NT2/D1 (cell line): ENCODE results near the gene TCF4.
"Not testable (repeated sequence)": the region's sequence is repeated elsewhere in the genome, so short reads cannot be mapped to it uniquely, and the experiment has no call there.

Experiments
- DNase-seq: peaks from one replicate; pipeline ENCODE4 v3.0.0-alpha.2; 2011; ENCODE audit warnings: low read depth, low spot score
- H3K27me3 ChIP-seq: 2 replicates; pipeline ENCODE4 v1.6.0; 2011; ENCODE audit warnings: mild to moderate bottlenecking; ENCODE audit not compliant: insufficient read length, insufficient read depth
- H3K36me3 ChIP-seq: 2 replicates; pipeline ENCODE4 v1.6.1; 2011; ENCODE audit warnings: mild to moderate bottlenecking, low read length, mixed read lengths; ENCODE audit not compliant: insufficient read depth, insufficient read length
- H3K4me1 ChIP-seq: 2 replicates; pipeline ENCODE4 v1.5.1; 2011; ENCODE audit not compliant: insufficient read depth, insufficient read length
- H3K4me3 ChIP-seq: 2 replicates; pipeline ENCODE4 v1.5.1; 2011; ENCODE audit warnings: low read depth; ENCODE audit not compliant: insufficient read length
- H3K9ac ChIP-seq: 2 replicates; pipeline ENCODE4 v1.6.0; 2011; ENCODE audit warnings: low read depth; ENCODE audit not compliant: insufficient read length
- H3K9me3 ChIP-seq: 2 replicates; pipeline ENCODE4 v1.5.1; 2011; ENCODE audit warnings: mild to moderate bottlenecking, low read length; ENCODE audit not compliant: insufficient read depth
- SUZ12 ChIP-seq: IDR thresholded peaks from 2 replicates; pipeline ENCODE4 v1.6.1; 2011; ENCODE audit not compliant: insufficient read length, insufficient read depth; ENCODE audit errors: extremely low read depth
- YY1 ChIP-seq: IDR thresholded peaks from 2 replicates; pipeline ENCODE4 v1.6.1; 2011; ENCODE audit not compliant: insufficient read length, insufficient read depth
- ZNF274 ChIP-seq: IDR thresholded peaks from 2 replicates; pipeline ENCODE4 v1.6.1; 2011; ENCODE audit warnings: mild to moderate bottlenecking, low read depth, low read length

The TCF4 gene

DNA sequence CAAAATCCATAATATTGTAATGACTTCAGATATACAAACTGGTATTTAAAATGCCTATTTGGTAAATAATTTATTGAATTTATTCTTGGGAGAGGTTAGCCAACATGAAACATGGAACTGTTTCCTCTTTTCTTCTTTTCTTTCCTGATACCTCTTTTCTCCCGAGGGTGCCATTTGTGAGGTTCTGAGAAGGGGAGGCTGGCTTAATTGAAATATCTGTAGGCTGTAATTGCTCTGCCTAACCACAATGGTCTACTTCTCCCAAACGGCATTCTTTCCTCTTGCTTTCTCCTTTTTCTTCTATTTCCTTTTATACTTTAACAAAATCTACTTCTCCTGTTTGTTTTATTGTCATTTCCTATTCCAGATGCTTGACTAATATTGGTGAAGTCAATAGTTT is 114.9 kb downstream of the TCF4 start:
- Histone ChIP-seq H3K9ac (no peak overlapping the region), H3K4me1 (no peaks in the 10 kb centered on the region), H3K9me3 (no peaks in the 10 kb centered on the region), H3K36me3 (no peaks in the 10 kb centered on the region), H3K4me3 (no peak overlapping the region), H3K27me3 (no peaks in the 10 kb centered on the region)
- no peak for TF ChIP-seq SUZ12
- TF ChIP-seq YY1 = no peak
- no peak for TF ChIP-seq ZNF274
- no peak for DNase-seq

DNA sequence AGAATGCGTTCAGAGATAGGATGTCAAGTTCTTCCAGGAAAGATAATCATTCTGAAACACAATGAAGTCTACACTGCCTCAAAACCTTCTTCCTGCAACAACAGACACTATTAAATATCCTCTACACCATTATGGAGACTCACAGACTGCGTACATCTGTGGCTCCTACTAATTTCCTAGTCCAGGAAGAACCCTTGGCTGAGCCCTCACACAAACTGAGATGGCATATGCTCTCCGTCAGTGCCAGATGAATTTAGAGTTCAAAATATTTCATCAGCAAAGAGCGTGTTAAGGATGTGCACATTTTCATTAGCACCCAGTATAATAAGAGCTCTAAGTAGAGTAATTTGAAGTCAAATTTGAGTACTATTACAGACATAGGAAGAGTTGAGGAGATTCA is 117.2 kb downstream of the TCF4 start:
- Histone ChIP-seq H3K4me1 (no peaks in the 10 kb centered on the region), H3K4me3 (no peak overlapping the region), H3K27me3 (no peaks in the 10 kb centered on the region), H3K9ac (no peak overlapping the region), H3K9me3 (no peaks in the 10 kb centered on the region), H3K36me3 (no peaks in the 10 kb centered on the region)
- TF ChIP-seq ZNF274 = no peak
- DNase-seq = no peak

DNA sequence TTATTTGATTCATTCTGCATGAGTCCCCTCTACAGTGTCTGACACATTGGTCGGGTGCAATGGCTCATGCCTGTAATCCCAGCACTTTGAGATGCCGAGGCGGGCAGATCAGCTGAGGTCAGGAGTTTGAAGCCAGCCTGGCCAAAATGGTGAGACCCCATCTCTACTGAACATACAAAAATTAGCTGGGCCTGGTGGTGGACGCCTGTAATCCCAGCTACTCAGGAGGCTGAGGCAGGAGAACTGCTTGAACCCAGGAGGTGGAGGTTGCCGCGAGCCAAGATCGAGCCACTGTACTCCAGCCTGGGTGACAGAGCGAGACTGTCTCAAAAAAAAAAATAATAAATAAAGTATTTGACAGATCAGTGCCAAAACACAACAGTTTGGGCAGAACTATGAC is 118.9 kb downstream of the TCF4 start:
- not testable (repeated sequence) for H3K9ac ChIP-seq, H3K4me1 ChIP-seq, H3K27me3 ChIP-seq, H3K36me3 ChIP-seq, DNase-seq, H3K4me3 ChIP-seq, H3K9me3 ChIP-seq

- DNase-seq = no peak
- H3K36me3 ChIP-seq = peaks cover 2% of the 10 kb centered on the region
- H3K4me3 ChIP-seq = no peak overlapping the region
- H3K4me1 ChIP-seq = no peaks in the 10 kb centered on the region
- no peaks in the 10 kb centered on the region for H3K9me3 ChIP-seq
- no peak for TF ChIP-seq ZNF274
- no peak for TF ChIP-seq YY1
- no peak overlapping the region for H3K9ac ChIP-seq
- no peaks in the 10 kb centered on the region for H3K27me3 ChIP-seq
These were observed 121.2 kb downstream of the TCF4 start for GRCh38 chr18:55466789-55467188.

- DNase-seq = no peak
- Histone ChIP-seq H3K27me3 (no peaks in the 10 kb centered on the region), H3K4me1 (no peaks in the 10 kb centered on the region), H3K4me3 (no peak overlapping the region), H3K36me3 (peaks cover 2% of the 10 kb centered on the region), H3K9me3 (no peaks in the 10 kb centered on the region), H3K9ac (no peak overlapping the region)
- no peak for TF ChIP-seq SUZ12
These were observed 122.7 kb downstream of the TCF4 start for GRCh38 chr18:55465313-55465712.

GRCh38 chr18:55464581-55464980 is 123.4 kb downstream of the TCF4 start:
- H3K9ac ChIP-seq = no peak overlapping the region
- H3K9me3 ChIP-seq = no peaks in the 10 kb centered on the region
- peaks cover 7% of the 10 kb centered on the region for H3K36me3 ChIP-seq
- no peaks in the 10 kb centered on the region for H3K27me3 ChIP-seq
- H3K4me1 ChIP-seq = no peaks in the 10 kb centered on the region
- no peak overlapping the region for H3K4me3 ChIP-seq
- no peak for DNase-seq
- TF ChIP-seq SUZ12 (no peak), ZNF274 (no peak), YY1 (no peak)

GRCh38 chr18:55462652-55463051 is 125.3 kb downstream of the TCF4 start:
- Histone ChIP-seq H3K27me3 (no peaks in the 10 kb centered on the region), H3K4me3 (no peak overlapping the region), H3K4me1 (no peaks in the 10 kb centered on the region), H3K9me3 (no peaks in the 10 kb centered on the region), H3K9ac (no peak overlapping the region), H3K36me3 (peaks cover 7% of the 10 kb centered on the region)
- DNase-seq = no peak
- TF ChIP-seq YY1 (no peak), ZNF274 (no peak), SUZ12 (no peak)

DNA sequence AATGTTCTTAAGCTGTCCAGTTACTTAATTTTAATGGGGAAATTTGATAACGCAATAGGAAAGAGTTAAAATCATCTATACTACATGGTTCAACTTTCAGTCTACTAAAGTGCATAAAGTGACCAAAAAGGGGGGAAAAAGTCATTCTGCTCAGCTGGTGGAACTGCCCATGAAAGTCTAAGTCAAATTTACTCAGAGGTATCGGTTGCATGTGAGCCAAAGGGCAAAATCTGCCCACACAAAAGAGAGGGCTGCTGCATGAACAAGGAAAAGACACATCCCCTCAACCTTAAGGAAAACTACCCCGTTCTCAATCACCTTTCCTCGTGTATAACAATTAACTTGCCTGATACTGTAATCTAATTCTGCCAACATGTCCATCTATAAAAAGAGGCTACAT is 126.1 kb downstream of the TCF4 start:
- Histone ChIP-seq H3K27me3 (no peaks in the 10 kb centered on the region), H3K9me3 (no peaks in the 10 kb centered on the region), H3K36me3 (peaks cover 7% of the 10 kb centered on the region), H3K9ac (no peak overlapping the region), H3K4me3 (no peak overlapping the region), H3K4me1 (no peaks in the 10 kb centered on the region)
- no peak for DNase-seq
- TF ChIP-seq SUZ12 (no peak), YY1 (no peak), ZNF274 (no peak)
